HG02973 (cell line): ENCODE measurements around the gene STARD10.

Experiments used
- ATAC-seq: cut with Tn5 transposase; IDR thresholded peaks from one replicate; pipeline ENCODE4 v1.9.1; 2021; ENCODE audit warnings: moderate library complexity; ENCODE audit not compliant: unreplicated experiment

The STARD10 gene

GRCh38 chr11:72750086-72750485 is 43.8 kb downstream of the STARD10 start:
- no peak for ATAC-seq

- no peak for ATAC-seq
Observed at GRCh38 chr11:72747289-72747855, 46.5 kb downstream of the STARD10 start.

- no peak for ATAC-seq
Observed at GRCh38 chr11:72746821-72747220, 47.0 kb downstream of the STARD10 start.

- no peak for ATAC-seq
Observed at GRCh38 chr11:72745925-72746550, 47.8 kb downstream of the STARD10 start.

- ATAC-seq, result no peak
Observed at GRCh38 chr11:72745511-72745910, 48.3 kb downstream of the STARD10 start.

- no peak for ATAC-seq
Observed at GRCh38 chr11:72744474-72744873, 49.4 kb downstream of the STARD10 start.

GRCh38 chr11:72743321-72744221 is 50.3 kb downstream of the STARD10 start:
- no peak for ATAC-seq

GRCh38 chr11:72742513-72743320 is 51.1 kb downstream of the STARD10 start:
- no peak for ATAC-seq

- no peak for ATAC-seq
Observed at GRCh38 chr11:72741849-72742512, 51.9 kb downstream of the STARD10 start.

GRCh38 chr11:72741429-72741833 is 52.4 kb downstream of the STARD10 start:
- ATAC-seq, result no peak

GRCh38 chr11:72740562-72741428 is 53.1 kb downstream of the STARD10 start:
- ATAC-seq, result no peak

- ATAC-seq, result no peak
Observed at GRCh38 chr11:72740060-72740424, 53.8 kb downstream of the STARD10 start.

- ATAC-seq, result no peak
Observed at GRCh38 chr11:72739240-72740059, 54.4 kb downstream of the STARD10 start.

GRCh38 chr11:72738199-72739141 is 55.4 kb downstream of the STARD10 start:
- ATAC-seq, result no peak

GRCh38 chr11:72737336-72737735 is 56.5 kb downstream of the STARD10 start:
- ATAC-seq, result no peak

- no peak for ATAC-seq
Observed at GRCh38 chr11:72736452-72737069, 57.3 kb downstream of the STARD10 start.

GRCh38 chr11:72735495-72736027 is 58.3 kb downstream of the STARD10 start:
- ATAC-seq, result no peak
